Liver (tissue), 9 donors: ENCODE measurements around the gene ZPBP2. TPM values are rescaled to one million over a fixed set of nuclear protein-coding genes. Genes with fewer than 3 reads are reported as not detected.
A peak's percentile ranks its signal among the peaks of the same experiment; 100 is the strongest.

Experiments used
- DNase-seq: peaks from one replicate; pipeline ENCODE4 v3.0.0-alpha.2; 2017; ENCODE audit warnings: low spot score
- H3K27ac ChIP-seq, 2 donors: one replicate each; pipeline ENCODE4 v1.7.0; 2013; ENCODE audit warnings: inconsistent platforms in 2 of 2, low read length in 2 of 2, control low read depth in 1 of 2, low read depth in 1 of 2, mild to moderate bottlenecking in 1 of 2
- H3K27me3 ChIP-seq, 4 donors: one replicate each; pipeline versions ENCODE4 v1.6.1 to v1.7.0; 2013; ENCODE audit warnings: low read length in 3 of 4, inconsistent platforms in 1 of 4, mild to moderate bottlenecking in 1 of 4, moderate library complexity in 1 of 4; ENCODE audit not compliant: control insufficient read depth in 4 of 4, insufficient read depth in 4 of 4
- H3K36me3 ChIP-seq, 4 donors: one replicate each; pipeline versions ENCODE4 v1.6.1 to v1.7.0; 2013; ENCODE audit warnings: low read length in 3 of 4, mild to moderate bottlenecking in 3 of 4, low read depth in 1 of 4, moderate library complexity in 1 of 4; ENCODE audit not compliant: control insufficient read depth in 4 of 4, insufficient read depth in 3 of 4
- H3K4me1 ChIP-seq, 4 donors: one replicate each; pipeline versions ENCODE4 v1.6.1 to v1.7.0; 2013; ENCODE audit warnings: low read length in 3 of 4, mild to moderate bottlenecking in 3 of 4, moderate library complexity in 1 of 4; ENCODE audit not compliant: control insufficient read depth in 4 of 4, insufficient read depth in 4 of 4
- H3K4me3 ChIP-seq, 3 donors: one replicate each; pipeline versions ENCODE4 v1.6.1 to v1.7.0; 2013; ENCODE audit warnings: low read length in 3 of 3, control low read depth in 1 of 3, low read depth in 1 of 3, mild to moderate bottlenecking in 1 of 3
- H3K9ac ChIP-seq, 2 donors: one replicate each; pipeline ENCODE4 v1.7.0; 2013; ENCODE audit warnings: low read length in 2 of 2, mild to moderate bottlenecking in 2 of 2, moderate library complexity in 2 of 2, control low read depth in 1 of 2, low read depth in 1 of 2
- H3K9me3 ChIP-seq, 4 donors: one replicate each; pipeline versions ENCODE4 v1.6.1 to v1.7.0; 2013; ENCODE audit warnings: low read length in 3 of 4; ENCODE audit not compliant: control insufficient read depth in 4 of 4
- ATF3 ChIP-seq: IDR thresholded peaks from 2 replicates; pipeline ENCODE4 v1.6.1; 2016; ENCODE audit warnings: antibody characterized with exemption
- CTCF ChIP-seq: fragments of 150-350 bp; IDR thresholded peaks from 2 replicates; pipeline ENCODE4 v1.5.1; 2017; ENCODE audit warnings: improper control_type of control experiment, low read depth, low read length; ENCODE audit not compliant: missing input control
- FOXA1 ChIP-seq: IDR thresholded peaks from 2 replicates; pipeline ENCODE4 v1.6.1; 2016; ENCODE audit warnings: antibody characterized with exemption
- FOXA2 ChIP-seq: IDR thresholded peaks from 2 replicates; pipeline ENCODE4 v1.6.1; 2016; ENCODE audit warnings: antibody characterized with exemption
- GABPA ChIP-seq, 2 donors: IDR thresholded peaks in 1 of 2; conservative IDR thresholded peaks in 1 of 2; 2 replicates each; pipeline ENCODE4 v1.6.1; 2016; ENCODE audit warnings: antibody characterized with exemption in 2 of 2, mild to moderate bottlenecking in 1 of 2, moderate library complexity in 1 of 2
- HNF4A ChIP-seq, 2 donors: conservative IDR thresholded peaks; 2 replicates each; pipeline ENCODE4 v1.6.1; 2016; ENCODE audit warnings: antibody characterized with exemption in 2 of 2, mild to moderate bottlenecking in 2 of 2
- JUND ChIP-seq, 2 donors: IDR thresholded peaks; 2 replicates each; pipeline ENCODE4 v1.6.1; 2016; ENCODE audit warnings: antibody characterized with exemption in 2 of 2
- MAX ChIP-seq: IDR thresholded peaks from 2 replicates; pipeline ENCODE4 v1.6.1; 2016; ENCODE audit warnings: antibody characterized with exemption
- NR2F2 ChIP-seq: IDR thresholded peaks from 2 replicates; pipeline ENCODE4 v1.6.1; 2016; ENCODE audit warnings: antibody characterized with exemption
- RAD21 ChIP-seq, 2 donors: IDR thresholded peaks; 2 replicates each; pipeline ENCODE4 v1.6.1; 2016; ENCODE audit warnings: antibody characterized with exemption in 2 of 2, mild to moderate bottlenecking in 2 of 2
- REST ChIP-seq: IDR thresholded peaks from 2 replicates; pipeline ENCODE4 v1.6.1; 2016; ENCODE audit warnings: antibody characterized with exemption, mild to moderate bottlenecking
- RXRA ChIP-seq, 2 donors: IDR thresholded peaks; 2 replicates each; pipeline ENCODE4 v1.6.1; 2017 to 2018; ENCODE audit warnings: antibody characterized with exemption in 2 of 2, mild to moderate bottlenecking in 1 of 2
- TAF1 ChIP-seq: conservative IDR thresholded peaks from 2 replicates; pipeline ENCODE4 v1.6.1; 2016; ENCODE audit warnings: antibody characterized with exemption, mild to moderate bottlenecking
- YY1 ChIP-seq: IDR thresholded peaks from 2 replicates; pipeline ENCODE4 v1.6.1; 2016; ENCODE audit warnings: antibody characterized with exemption, mild to moderate bottlenecking
- ZBTB33 ChIP-seq: IDR thresholded peaks from 2 replicates; pipeline ENCODE4 v1.6.1; 2016; ENCODE audit warnings: antibody characterized with exemption
- WGBS: extraction: QIAGEN DNeasy Blood & Tissue Kit; methylation state at CpG from one replicate; pipeline ENCODE4 v1.1.7; 2013; 5-methylcytosine and 5-hydroxymethylcytosine counted together
- polyA plus RNA-seq, 2 donors: library from polyadenylated mRNA; stranded (reverse) in 1 of 2; unstranded in 1 of 2; fragments of 200-250 nt in 1 of 2; fragments of >200 nt in 1 of 2; fragmentation: Nextera tagmentation in 1 of 2; extraction: Ambion mirVana in 1 of 2; gene quantifications; one replicate each; pipeline versions ENCODE4 v1.2.1 to v1.2.3, GENCODE V29; 2013 to 2015
- total RNA-seq, 2 donors: library from RNA; depleted of rRNA; stranded (reverse); fragments of >200 nt; gene quantifications; one replicate each; pipeline ENCODE4 v1.2.3, GENCODE V29; 2014
- donor health status: healthy.
- donor health status: healthy.
- donor health status: healthy.
- donor health status: healthy.
- donor health status: healthy.

The ZPBP2 gene
- total and polyA plus RNA-seq, 4 donors: not detected

GRCh38 chr17:39924691-39925055 lies 56.7 kb downstream of the ZPBP2 start:
- Histone ChIP-seq H3K4me1 (peaks cover 31 to 80% (median 59%) of the 10 kb centered on the region in 4 donors), H3K27ac (peak overlapping the region; percentile 94 to 95), H3K27me3 (no peaks in the 10 kb centered on the region), H3K4me3 (peak overlapping the region in 1 of 3 donors; percentile 90), H3K9me3 (no peaks in the 10 kb centered on the region), H3K36me3 (peaks cover 6 to 10% (median 8%) of the 10 kb centered on the region in 4 donors), H3K9ac (peak overlapping the region; percentile 39 to 99)
- no peak for DNase-seq
- no peak for TF ChIP-seq JUND (IDR thresholded peaks at IDR 0.05)
- TF ChIP-seq CTCF: no peak
- TF ChIP-seq FOXA1: no peak
- no peak for TF ChIP-seq NR2F2
- no peak for TF ChIP-seq ATF3
- no peak for TF ChIP-seq FOXA2
- TF ChIP-seq MAX: no peak
- 38% methylated on average over 3 of the region's 3 CpGs for WGBS

GRCh38 chr17:39925282-39926134 lies 57.5 kb downstream of the ZPBP2 start:
- Histone ChIP-seq H3K27me3 (no peaks in the 10 kb centered on the region), H3K9ac (peak overlapping the region; percentile 89 to 99), H3K27ac (peak overlapping the region; percentile 94 to 95), H3K36me3 (peaks cover 6 to 10% (median 8%) of the 10 kb centered on the region in 4 donors), H3K9me3 (no peaks in the 10 kb centered on the region), H3K4me1 (peaks cover 28 to 75% (median 56%) of the 10 kb centered on the region in 4 donors), H3K4me3 (peak overlapping the region; percentile 66 to 90 (median 68))
- no peak for TF ChIP-seq ZBTB33
- TF ChIP-seq RAD21 (IDR thresholded peaks at IDR 0.05): no peak
- TF ChIP-seq TAF1: no peak
- TF ChIP-seq FOXA1: no peak
- TF ChIP-seq RXRA (IDR thresholded peaks at IDR 0.05): no peak
- TF ChIP-seq ATF3: no peak
- no peak for TF ChIP-seq HNF4A (conservative IDR thresholded peaks at IDR 0.05)
- TF ChIP-seq GABPA (IDR thresholded peaks at IDR 0.05 in 1 of 2, conservative IDR thresholded peaks at IDR 0.05 in 1 of 2): no peak
- no peak for TF ChIP-seq YY1
- TF ChIP-seq NR2F2: no peak
- no peak for TF ChIP-seq REST
- no peak for TF ChIP-seq CTCF
- no peak for DNase-seq
- 64% methylated on average over 11 of the region's 11 CpGs for WGBS
